OCI-LY1 (cell line): ENCODE results near the gene CGB3.

Experiments
- CTCF ChIP-seq: fragments of 200-600 bp; sonication (generic), shearing (Covaris generic); IDR thresholded peaks from 2 replicates; pipeline ENCODE4 v1.5.1; 2017; ENCODE audit warnings: mild to moderate bottlenecking, antibody characterized with exemption, low read length, moderate library complexity, mixed read lengths
- EZH2 ChIP-seq: fragments of 200-600 bp; sonication (generic), shearing (Covaris generic); IDR thresholded peaks from 2 replicates; pipeline ENCODE4 v1.8.0; 2017; ENCODE audit warnings: borderline replicate concordance, mixed run types, mild to moderate bottlenecking, antibody characterized with exemption, low read length, moderate library complexity, mixed read lengths

GRCh38 chr19:49020342-49020741 is 3.8 kb downstream of the CGB3 start:
- TF ChIP-seq CTCF = no peak
- TF ChIP-seq EZH2 = no peak
